HG02798 (cell line): Measurements from ENCODE around the gene C2CD3.
A peak's percentile ranks its signal among the peaks of the same experiment; 100 is the strongest.
"Not testable (repeated sequence)": the region's sequence is repeated elsewhere in the genome, so short reads cannot be mapped to it uniquely, and the experiment has no call there.

ENCODE experiments used
- ATAC-seq: cut with Tn5 transposase; IDR thresholded peaks from one replicate; pipeline ENCODE4 v1.9.1; 2021; ENCODE audit warnings: mild to moderate bottlenecking; ENCODE audit not compliant: unreplicated experiment, poor library complexity

C2CD3 gene

DNA sequence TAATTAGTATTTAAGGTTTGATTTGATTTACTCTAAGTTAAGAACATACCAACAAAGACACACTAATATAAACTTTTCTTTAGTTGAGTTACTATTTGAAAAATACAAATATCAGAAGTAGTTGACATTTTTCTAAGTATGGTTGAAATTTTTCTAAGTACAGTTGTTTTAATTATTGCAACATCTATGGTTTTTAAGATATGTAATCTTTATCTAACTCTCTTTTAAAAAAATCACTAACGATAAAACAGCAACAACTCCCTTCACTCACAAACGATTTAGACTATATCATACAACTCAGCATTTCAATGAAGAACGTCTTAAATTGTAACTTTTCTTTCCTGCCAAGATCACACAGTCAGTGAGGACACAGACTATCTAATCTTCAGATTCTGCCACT lies 2.0 kb downstream of the C2CD3 start:
- ATAC-seq = no peak

DNA sequence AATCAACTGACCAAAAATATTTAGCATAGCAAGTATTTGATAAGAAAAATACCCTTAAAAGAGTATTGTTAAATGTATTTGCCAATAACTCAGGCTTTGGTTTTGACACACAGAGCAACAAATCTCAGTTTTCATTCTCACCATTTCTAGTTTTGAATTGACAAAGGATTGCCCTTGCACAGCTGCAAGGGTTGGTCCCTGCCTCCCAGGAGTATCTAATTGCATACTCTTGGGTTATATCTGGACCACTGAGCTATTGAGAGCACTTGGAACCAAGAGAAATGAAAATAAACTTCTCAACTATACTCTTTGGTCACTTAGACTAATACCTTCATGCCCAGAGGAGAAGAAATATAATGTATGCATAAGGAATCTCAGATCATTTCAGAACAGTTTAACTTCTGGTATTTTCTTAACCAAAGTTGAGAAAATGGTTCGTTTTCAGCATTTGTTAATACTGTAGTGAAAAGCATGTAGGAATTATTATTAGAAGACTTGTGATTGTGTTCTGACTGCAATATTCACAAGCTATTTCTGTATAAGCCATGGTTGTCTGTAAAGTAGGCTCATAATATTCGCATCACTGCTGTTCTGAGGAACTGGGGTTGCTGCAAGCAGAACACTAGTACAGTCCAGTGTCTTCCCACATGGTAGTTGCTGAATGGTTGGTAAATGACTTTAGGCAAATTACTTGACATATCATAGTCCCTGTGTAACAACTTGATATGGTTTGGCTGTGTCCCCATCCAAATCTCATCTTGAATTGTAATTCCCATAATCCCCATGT lies 7.9 kb downstream of the C2CD3 start:
- ATAC-seq = peak; percentile 71

DNA sequence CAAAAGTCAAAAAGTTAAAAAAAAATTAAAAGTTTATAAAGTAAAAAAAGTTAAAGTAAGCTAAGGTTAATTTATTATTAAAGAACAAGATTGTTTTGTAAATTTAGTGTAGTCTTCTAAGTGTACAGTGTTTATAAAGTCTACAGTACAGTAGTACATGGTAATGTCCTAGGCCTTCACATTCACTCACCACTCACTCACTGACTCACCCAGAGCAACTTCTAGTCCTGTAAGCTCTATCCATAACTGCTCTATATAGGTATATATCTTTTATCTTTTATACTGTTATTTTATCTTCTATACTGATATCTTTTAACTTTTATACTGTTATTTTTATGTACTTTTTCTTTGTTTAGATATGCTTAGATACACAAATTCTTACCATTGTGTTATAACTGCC lies 11.2 kb downstream of the C2CD3 start:
- ATAC-seq = no peak

DNA sequence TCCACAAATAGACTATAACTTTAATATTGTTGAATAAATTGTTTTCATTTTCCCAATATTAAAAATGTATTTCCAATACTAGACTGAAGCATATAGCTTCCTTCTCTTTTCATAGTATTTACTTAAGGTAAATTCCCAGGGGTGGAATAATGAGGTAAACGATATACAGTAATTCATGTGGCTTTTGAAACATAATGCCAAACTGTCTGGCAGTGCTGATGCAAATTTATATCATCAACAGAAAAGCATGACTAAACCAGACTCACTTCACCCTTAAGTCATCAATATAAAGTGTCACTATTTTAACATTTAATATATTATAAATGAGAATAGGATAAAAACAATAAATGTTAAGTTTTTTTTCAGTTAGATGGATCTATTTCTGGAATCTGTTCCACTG lies 13.6 kb downstream of the C2CD3 start:
- no peak for ATAC-seq

DNA sequence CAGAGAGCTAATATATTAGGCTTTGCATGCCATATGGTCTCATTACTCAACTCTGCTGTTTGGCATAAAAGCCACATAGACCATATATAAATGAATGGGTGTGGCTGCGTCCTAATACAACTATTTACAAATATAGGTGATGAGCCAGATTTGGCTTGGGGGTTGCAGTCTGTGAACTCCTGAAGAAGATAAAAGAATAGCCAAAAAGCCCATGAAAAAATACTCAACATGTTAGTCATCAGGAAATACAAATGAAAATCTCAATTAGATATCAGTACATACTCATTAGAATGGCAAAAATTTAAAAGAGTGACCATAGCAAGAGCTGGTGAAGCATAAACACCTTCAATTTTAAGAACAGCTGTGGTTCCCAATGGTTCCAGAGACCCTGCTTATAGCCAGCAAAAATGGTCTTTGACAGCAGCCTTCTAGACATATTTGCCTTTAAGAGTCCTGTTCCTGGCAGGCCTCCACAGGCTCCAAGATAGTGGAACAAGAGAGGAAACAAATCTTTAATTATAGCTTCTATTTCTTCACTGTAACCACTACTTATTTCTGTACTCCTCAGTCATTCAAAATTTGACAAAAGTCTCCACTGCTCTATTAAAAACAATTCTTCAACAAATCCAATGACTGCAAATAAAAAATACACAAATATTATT lies 16.1 kb downstream of the C2CD3 start:
- ATAC-seq = no peak

DNA sequence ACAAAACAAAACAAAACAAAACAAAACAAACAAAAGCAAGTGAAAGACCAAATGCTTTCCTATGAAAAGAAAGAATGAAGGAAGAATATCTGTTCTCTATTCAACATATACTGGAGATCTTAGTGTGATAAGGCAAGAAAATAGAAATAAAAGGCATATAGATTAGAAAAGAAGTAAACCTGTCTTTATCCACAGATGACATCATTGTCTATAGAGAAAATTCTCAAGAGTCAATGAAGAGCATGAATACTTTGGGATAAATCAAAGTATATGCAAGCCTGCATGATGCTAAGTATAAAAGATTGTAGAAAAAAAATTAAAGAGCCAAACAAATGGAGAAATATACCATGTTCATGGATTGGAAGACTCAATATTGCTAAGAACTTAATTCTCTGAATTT lies 17.6 kb downstream of the C2CD3 start:
- ATAC-seq = no peak

DNA sequence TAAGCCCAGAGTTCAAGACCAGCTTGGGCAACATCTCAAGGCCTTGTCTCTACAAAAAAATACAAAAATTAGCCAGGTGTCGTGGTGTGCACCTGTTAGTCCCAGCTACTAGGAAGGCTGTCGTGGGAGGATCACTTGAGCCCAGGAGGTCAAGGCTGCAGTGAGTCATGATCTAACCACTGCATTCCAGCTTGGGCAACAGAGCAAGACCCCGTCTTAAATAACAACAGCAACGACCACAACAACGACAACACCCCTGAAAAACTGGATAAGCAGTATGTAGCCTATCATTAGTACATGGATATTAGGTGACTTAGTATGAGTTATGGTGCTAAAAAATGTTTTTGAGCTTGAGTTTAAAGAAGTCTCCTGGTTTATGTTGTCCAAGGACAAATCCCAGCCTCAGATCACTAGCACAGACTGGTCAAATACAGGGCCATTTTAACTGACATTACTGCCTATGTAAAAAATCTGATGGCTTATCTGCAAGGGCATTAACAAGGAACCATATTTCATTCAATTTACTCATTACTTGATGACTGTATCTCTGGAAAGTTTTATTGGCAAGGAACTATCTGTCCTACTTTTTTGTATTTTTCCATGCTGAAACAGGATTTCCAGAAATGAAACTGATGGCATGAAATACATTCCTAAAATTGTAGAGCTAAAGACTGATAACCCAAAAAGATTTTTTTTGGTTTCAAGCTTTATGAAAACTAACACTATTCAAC lies 23.4 kb downstream of the C2CD3 start:
- no peak for ATAC-seq

DNA sequence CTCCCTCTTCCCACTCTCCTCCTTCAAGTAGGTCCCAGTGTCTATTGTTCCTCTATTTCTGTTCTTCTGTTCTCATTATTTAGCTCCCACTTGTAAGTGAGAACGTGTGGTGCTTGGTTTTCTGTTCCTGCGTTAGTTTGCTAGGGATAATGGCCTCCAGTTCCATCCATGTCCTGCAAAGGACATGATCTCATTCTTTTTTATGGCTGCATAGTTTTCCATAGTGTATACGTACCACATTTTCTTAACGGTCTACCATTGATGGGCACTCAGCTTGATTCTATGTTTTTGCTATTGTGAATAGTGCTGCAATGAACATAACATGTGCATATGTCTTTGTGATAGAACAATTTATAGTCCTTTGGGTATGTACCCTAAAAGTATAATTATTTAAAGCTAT lies 26.2 kb downstream of the C2CD3 start:
- no peak for ATAC-seq

DNA sequence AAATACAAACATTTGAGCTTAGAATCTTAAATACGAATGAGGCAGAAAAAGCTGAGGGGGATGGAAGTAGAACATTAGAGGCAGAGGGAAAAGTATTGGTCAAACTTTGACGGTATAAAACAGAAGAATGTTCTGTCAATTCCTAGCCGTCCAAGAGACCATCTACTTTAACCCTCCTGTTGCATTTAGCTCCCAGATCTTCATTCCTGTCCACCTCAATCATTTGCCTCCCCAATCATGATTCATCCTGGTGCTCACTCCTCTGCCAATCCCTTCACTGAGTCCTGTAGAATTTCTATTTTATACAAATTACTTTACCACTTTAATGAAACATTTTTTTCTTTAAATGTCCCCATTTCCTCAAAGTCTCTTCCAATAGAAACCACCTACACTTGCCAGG lies 28.2 kb downstream of the C2CD3 start:
- no peak for ATAC-seq

DNA sequence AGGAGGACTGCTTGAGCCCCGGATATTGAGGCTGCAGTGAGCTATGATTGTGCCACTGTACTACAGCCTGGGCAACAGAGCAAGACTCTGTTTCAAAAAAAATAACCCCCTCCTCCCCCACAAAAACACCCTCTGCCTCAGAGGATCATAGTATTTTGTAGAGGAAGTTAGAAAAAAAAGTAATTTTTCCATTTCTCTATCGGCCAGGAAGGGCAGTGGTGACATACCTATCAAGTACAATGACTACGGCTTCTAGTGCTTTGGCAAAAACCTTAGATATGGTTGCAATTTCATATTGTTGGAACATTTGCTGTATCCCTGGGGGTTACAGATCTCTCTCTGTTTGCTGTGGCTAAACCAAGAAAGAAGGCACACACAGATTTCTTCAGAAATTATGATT lies 28.9 kb downstream of the C2CD3 start:
- no peak for ATAC-seq

DNA sequence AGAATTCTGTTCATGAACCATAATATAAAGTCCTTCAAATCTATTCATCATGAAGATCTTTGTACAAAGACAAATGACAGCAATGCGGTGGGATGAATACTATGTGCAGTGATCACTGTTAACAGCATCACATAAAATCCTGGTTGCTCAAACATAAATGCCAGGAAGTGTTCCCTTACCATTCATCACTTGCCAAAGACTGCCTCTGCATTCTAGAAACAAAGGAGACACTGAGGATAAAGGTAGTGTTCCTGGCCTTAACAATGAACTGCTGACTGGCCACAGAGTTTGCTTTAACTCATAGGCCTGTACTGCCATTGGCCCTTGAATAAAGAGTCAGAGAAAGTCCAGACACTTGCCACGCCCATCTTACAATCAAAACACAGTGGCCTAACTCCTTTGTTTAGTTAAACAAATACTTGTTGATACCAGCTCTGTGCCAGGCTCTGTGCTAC lies 29.5 kb downstream of the C2CD3 start:
- ATAC-seq = no peak

DNA sequence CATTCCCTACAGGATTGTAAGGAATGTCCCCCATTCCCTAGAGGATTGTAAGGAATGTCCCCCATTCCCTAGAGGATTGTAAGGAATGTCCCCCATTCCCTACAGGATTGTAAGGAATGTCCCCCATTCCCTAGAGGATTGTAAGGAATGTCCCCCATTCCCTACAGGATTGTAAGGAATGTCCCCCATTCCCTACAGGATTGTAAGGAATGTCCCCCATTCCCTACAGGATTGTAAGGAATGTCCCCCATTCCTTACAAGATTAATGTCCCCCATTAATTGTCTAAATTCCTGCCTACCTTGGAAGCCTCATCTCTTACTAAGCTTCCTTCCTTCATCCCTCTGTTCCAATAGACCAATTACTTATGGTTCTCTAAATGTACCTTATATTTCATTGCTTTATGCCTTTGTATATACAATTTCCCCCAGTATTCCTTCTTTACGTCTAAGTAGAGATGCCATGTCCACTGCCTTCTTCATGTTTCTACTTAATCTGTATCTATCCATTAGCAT lies 30.8 kb downstream of the C2CD3 start:
- ATAC-seq = not testable (repeated sequence)

DNA sequence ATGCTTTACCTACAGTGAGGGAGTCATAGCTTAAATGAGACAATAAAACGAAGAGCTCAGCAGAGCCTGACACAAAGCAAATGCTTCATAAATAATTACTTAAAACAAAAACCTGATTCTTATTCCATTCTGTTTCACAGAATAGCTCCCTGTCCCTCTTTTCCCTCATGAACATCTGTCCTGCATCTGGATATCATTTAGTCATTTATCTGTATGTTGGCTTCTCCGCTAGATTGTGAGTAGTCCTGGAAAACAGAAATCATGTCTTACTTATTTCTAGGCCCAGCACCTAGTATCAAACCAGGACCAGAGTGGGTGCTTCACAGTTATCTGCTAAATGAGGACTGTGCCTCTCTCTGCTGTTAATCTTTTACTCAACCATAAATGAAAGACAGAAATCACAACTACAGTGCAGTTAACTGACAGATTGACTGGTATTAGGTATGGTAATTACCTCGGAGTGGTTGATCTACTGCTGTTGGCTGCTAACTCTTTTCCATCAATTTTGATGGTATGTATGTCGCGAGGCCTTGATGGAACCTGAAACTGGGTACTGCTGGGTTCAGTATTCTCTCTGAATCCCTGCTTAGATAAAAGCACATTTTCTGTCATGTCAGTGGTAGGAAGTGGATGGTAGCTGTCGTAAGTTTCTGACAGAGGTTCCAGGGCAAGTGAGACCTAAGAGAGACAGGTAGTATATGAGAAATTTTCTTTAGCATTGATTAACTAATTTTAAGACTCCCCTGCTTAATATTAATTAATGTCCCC lies 31.5 kb downstream of the C2CD3 start:
- no peak for ATAC-seq

DNA sequence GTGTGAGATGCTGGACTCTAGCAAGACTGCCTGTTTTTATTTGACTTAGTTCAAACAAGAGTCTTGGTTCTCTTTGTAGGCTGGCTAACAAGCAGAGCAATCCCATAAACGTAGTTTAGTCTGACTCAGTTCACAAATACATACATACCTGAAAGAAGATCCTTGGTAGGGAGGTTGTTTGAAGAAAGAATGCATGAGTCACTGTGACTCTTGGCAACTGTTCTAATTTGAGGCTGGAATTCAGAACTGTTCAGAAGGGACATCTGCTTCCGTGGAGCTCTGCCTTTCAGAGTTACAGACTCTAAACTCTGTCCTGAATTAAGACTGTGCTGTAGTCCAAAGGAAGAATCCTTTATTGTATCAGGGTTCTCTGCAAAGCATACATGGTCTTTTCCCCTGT lies 32.2 kb downstream of the C2CD3 start:
- ATAC-seq = no peak

DNA sequence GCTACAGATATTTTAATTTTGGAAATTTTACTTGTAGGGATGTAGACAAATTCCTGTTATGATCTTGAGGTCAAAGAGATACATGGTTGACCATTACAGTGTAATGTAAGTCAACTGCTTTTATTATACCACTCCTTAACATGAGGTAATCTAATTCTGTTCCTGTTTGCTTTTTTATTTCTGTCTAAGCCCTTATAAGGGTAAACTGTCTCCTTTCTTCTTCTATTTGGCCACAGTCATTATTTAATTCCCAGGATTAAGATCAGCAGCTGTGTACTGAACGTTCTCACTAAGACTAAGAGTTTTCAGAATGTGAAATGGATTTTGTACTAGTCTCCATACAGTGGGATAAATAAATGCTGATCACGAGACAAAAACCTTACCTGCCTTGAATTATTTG lies 32.8 kb downstream of the C2CD3 start:
- no peak for ATAC-seq

DNA sequence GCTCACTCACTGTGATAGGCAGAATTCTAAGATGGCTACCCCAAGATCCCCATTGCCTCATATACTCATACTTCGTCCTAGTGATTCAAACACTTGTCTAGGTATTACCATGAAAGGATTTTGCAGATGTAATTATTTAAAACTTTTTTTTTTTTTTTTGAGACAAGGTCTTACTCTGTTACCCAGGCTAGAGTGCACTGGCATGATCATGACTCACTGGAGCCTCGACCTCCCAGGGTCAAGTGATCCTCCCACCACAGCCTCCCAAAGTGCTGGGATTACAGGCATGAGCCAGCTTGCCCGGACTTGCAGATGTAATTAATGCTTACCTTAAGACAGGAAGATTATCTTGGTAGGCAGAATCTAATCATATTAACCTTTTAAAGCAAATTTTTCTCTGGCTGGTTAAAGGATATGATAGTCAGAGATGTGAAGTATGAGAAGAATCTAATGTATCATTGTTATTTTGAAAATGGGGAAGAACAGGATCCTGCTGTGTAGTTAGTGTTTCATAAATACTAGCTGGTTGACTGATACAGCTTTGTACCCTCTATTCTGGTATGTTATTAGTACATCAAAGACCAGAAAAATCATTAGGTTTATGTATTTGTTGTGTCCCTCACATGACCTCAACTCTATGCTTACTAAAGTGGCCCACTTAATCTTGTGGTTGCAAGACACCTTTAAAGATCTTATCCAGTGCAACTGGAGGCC lies 35.5 kb downstream of the C2CD3 start:
- ATAC-seq = no peak

DNA sequence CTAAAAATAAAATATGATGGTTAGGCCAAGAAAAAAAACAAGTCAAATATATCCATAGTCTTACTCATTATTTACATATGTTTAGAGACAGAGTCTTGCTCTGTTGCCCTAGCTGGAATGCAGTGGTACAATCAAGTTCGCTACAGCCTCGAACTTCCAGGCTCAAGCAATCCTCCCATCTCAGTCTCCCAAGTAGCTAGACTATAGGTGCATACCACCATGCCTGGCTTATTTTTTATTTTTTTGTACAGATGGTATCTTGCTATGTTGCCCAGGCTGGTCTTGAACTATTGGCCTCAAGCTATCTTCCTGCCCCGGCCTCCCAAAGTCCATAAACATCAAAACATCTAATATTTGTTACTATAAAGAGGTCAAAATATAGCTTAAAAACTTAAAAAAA lies 36.1 kb downstream of the C2CD3 start:
- no peak for ATAC-seq

DNA sequence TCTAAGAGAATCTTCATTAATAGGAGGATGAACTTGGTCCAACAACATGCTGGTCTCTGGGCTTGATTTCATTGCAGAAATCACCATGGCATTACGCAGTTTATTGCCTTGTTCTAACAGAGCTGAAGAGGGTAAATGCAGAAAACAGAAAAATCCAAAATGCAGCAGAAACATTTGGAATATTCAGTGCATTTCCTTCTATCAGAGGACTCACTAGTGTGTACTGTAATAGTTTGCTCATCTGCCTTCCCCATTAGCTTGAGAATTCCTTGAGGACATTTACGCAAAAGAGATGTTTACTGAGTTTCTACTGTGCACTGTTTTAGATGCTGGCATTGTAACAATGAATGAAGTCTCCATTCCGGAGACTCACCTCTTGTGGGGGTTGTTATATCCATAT lies 37.4 kb downstream of the C2CD3 start:
- ATAC-seq = no peak

DNA sequence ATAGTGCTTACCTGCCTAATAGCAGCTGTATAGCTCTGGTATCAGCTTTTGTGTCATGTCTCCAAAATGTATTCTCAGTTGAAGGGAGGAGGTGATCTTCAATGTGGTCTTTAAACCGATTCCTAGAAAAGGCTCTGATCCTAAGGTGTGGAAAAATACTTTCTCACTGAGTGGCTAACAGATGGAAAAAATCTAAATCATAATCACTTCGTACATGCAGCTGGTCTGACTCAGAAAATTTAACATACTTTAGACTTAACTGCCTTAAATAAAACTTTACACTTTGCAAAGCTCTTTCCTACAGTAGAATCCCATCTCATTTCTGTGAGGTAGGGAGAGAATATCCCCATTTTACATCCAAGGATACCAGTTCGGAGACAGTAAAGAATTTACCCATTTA lies 38.0 kb downstream of the C2CD3 start:
- ATAC-seq = no peak

DNA sequence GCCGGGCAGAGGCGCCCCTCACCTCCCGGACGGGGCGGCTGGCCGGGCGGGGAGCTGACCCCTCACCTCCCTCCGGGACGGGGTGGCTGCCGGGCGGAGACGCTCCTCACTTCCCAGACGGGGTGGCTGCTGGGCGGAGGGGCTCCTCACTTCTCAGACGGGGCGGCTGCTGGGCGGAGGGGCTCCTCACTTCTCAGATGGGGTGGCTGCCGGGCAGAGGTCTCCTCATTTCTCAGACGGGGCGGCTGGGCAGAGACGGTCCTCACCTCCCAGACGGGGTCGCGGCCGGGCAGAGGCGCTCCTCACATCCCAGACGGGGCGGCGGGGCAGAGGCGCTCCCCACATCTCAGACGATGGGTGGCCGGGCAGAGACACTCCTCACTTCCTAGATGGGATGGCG lies 41.7 kb downstream of the C2CD3 start:
- not testable (repeated sequence) for ATAC-seq
